ENCODE data around the gene TDRD10.

TDRD10 gene

GRCh38 chr1:154463512-154463990 lies 38.5 kb upstream of the TDRD10 start:
- H3K4me3 ChIP-seq (ENCODE audit: low read length in 2 of 2) = no peak overlapping the region

GRCh38 chr1:154465621-154466195 lies 36.3 kb upstream of the TDRD10 start:
- Histone ChIP-seq H3K4me1 (ENCODE audit: control insufficient read depth in 2 of 2, insufficient read depth in 1 of 2, low read depth in 1 of 2, low read length in 2 of 2) (peaks cover 0 to 8% of the 10 kb centered on the region in 2 donors), H2BK120ac (ENCODE audit: low read depth, low read length) (no peak overlapping the region), H3K9me3 (replicated peaks in 1 of 2; ENCODE audit: control insufficient read depth in 2 of 2, insufficient read depth in 1 of 2, low read depth in 1 of 2, low read length in 2 of 2) (no peaks in the 10 kb centered on the region), H2BK5ac (ENCODE audit: low read length) (no peak overlapping the region), H3K36me3 (replicated peaks in 1 of 2; ENCODE audit: control insufficient read depth in 2 of 2, insufficient read depth in 2 of 2, low read length in 2 of 2) (no peaks in the 10 kb centered on the region), H2AFZ (ENCODE audit: low read length) (peak overlapping the region; percentile 17), H2BK15ac (ENCODE audit: low read length) (no peak overlapping the region), H3K23ac (ENCODE audit: low read depth, low read length, poor library complexity) (no peak overlapping the region), H3K9ac (ENCODE audit: low read depth, low read length, poor library complexity) (no peak overlapping the region), H3K4ac (ENCODE audit: low read length) (no peak overlapping the region), H3K4me3 (ENCODE audit: low read length in 2 of 2) (no peak overlapping the region), H3K79me1 (ENCODE audit: low read depth, low read length) (no peaks in the 10 kb centered on the region), H4K91ac (ENCODE audit: low read depth, low read length, poor library complexity) (no peak overlapping the region), H2BK12ac (ENCODE audit: low read length) (no peak overlapping the region), H3K14ac (ENCODE audit: low read length) (no peak overlapping the region), H3K27ac (replicated peaks; ENCODE audit: low read length) (no peak overlapping the region), H3K18ac (ENCODE audit: low read length) (no peak overlapping the region), H3K4me2 (ENCODE audit: insufficient read depth, low read length, poor library complexity, severe bottlenecking) (no peak overlapping the region), H4K8ac (ENCODE audit: low read depth, low read length) (no peak overlapping the region), H3K27me3 (ENCODE audit: control insufficient read depth in 3 of 3, insufficient read depth in 3 of 3, low read depth in 1 of 3, low read length in 3 of 3) (no peaks in the 10 kb centered on the region), H2AK5ac (ENCODE audit: low read depth, low read length) (peak overlapping the region; percentile 4)
- no CpG with 5 or more reads among the region's 8 CpGs for WGBS, 2 donors (ENCODE audit: extremely low coverage in 2 of 2, insufficient read length in 2 of 2, insufficient replicate concordance in 1 of 2)
- no peak for DNase-seq (ENCODE audit: low spot score)

More at GRCh38 chr1:154463512-154463990, 38.5 kb upstream of the TDRD10 start:
- Histone ChIP-seq H3K14ac (ENCODE audit: low read length) (no peak overlapping the region), H4K91ac (ENCODE audit: low read depth, low read length, poor library complexity) (no peak overlapping the region), H3K79me1 (ENCODE audit: low read depth, low read length) (no peaks in the 10 kb centered on the region), H2BK5ac (ENCODE audit: low read length) (no peak overlapping the region), H3K9ac (ENCODE audit: low read depth, low read length, poor library complexity) (no peak overlapping the region), H3K23ac (ENCODE audit: low read depth, low read length, poor library complexity) (no peak overlapping the region), H3K9me3 (replicated peaks in 1 of 2; ENCODE audit: control insufficient read depth in 2 of 2, insufficient read depth in 1 of 2, low read depth in 1 of 2, low read length in 2 of 2) (no peaks in the 10 kb centered on the region), H4K8ac (ENCODE audit: low read depth, low read length) (no peak overlapping the region), H2AFZ (ENCODE audit: low read length) (peak overlapping the region; percentile 26), H3K4ac (ENCODE audit: low read length) (no peak overlapping the region), H2BK120ac (ENCODE audit: low read depth, low read length) (no peak overlapping the region), H3K4me1 (ENCODE audit: control insufficient read depth in 2 of 2, insufficient read depth in 1 of 2, low read depth in 1 of 2, low read length in 2 of 2) (peaks cover 0 to 6% of the 10 kb centered on the region in 2 donors), H3K4me2 (ENCODE audit: insufficient read depth, low read length, poor library complexity, severe bottlenecking) (no peak overlapping the region), H2BK15ac (ENCODE audit: low read length) (no peak overlapping the region), H2AK5ac (ENCODE audit: low read depth, low read length) (peak overlapping the region; percentile 40), H2BK12ac (ENCODE audit: low read length) (no peak overlapping the region), H3K18ac (ENCODE audit: low read length) (peak overlapping the region; percentile 35), H3K27me3 (ENCODE audit: control insufficient read depth in 3 of 3, insufficient read depth in 3 of 3, low read depth in 1 of 3, low read length in 3 of 3) (no peaks in the 10 kb centered on the region), H3K27ac (replicated peaks; ENCODE audit: low read length) (no peak overlapping the region), H3K36me3 (replicated peaks in 1 of 2; ENCODE audit: control insufficient read depth in 2 of 2, insufficient read depth in 2 of 2, low read length in 2 of 2) (no peaks in the 10 kb centered on the region)
- WGBS, 2 donors (ENCODE audit: extremely low coverage in 2 of 2, insufficient read length in 2 of 2, insufficient replicate concordance in 1 of 2) = no CpG with 5 or more reads among the region's 4 CpGs
- no peak for DNase-seq (ENCODE audit: low spot score)

GRCh38 chr1:154466206-154466605 lies 35.8 kb upstream of the TDRD10 start:
- Histone ChIP-seq H3K27ac (replicated peaks; ENCODE audit: low read length) (no peak overlapping the region), H3K4me2 (ENCODE audit: insufficient read depth, low read length, poor library complexity, severe bottlenecking) (no peak overlapping the region), H3K9ac (ENCODE audit: low read depth, low read length, poor library complexity) (no peak overlapping the region), H3K27me3 (ENCODE audit: control insufficient read depth in 3 of 3, insufficient read depth in 3 of 3, low read depth in 1 of 3, low read length in 3 of 3) (no peaks in the 10 kb centered on the region), H3K18ac (ENCODE audit: low read length) (no peak overlapping the region), H3K14ac (ENCODE audit: low read length) (no peak overlapping the region), H3K79me1 (ENCODE audit: low read depth, low read length) (no peaks in the 10 kb centered on the region), H2BK15ac (ENCODE audit: low read length) (no peak overlapping the region), H3K23ac (ENCODE audit: low read depth, low read length, poor library complexity) (no peak overlapping the region), H3K4ac (ENCODE audit: low read length) (no peak overlapping the region), H3K36me3 (replicated peaks in 1 of 2; ENCODE audit: control insufficient read depth in 2 of 2, insufficient read depth in 2 of 2, low read length in 2 of 2) (no peaks in the 10 kb centered on the region), H4K8ac (ENCODE audit: low read depth, low read length) (no peak overlapping the region), H3K9me3 (replicated peaks in 1 of 2; ENCODE audit: control insufficient read depth in 2 of 2, insufficient read depth in 1 of 2, low read depth in 1 of 2, low read length in 2 of 2) (no peaks in the 10 kb centered on the region), H2BK120ac (ENCODE audit: low read depth, low read length) (no peak overlapping the region), H2AFZ (ENCODE audit: low read length) (peak overlapping the region; percentile 17), H3K4me3 (ENCODE audit: low read length in 2 of 2) (no peak overlapping the region), H2AK5ac (ENCODE audit: low read depth, low read length) (no peak overlapping the region), H2BK12ac (ENCODE audit: low read length) (no peak overlapping the region), H4K91ac (ENCODE audit: low read depth, low read length, poor library complexity) (no peak overlapping the region), H3K4me1 (ENCODE audit: control insufficient read depth in 2 of 2, insufficient read depth in 1 of 2, low read depth in 1 of 2, low read length in 2 of 2) (peaks cover 0 to 8% of the 10 kb centered on the region in 2 donors), H2BK5ac (ENCODE audit: low read length) (no peak overlapping the region)
- no CpG with 5 or more reads among the region's 3 CpGs for WGBS, 2 donors (ENCODE audit: extremely low coverage in 2 of 2, insufficient read length in 2 of 2, insufficient replicate concordance in 1 of 2)
- no peak for DNase-seq (ENCODE audit: low spot score)

GRCh38 chr1:154466921-154467417 lies 35.0 kb upstream of the TDRD10 start:
- Histone ChIP-seq H3K4ac (ENCODE audit: low read length) (no peak overlapping the region), H3K18ac (ENCODE audit: low read length) (no peak overlapping the region), H3K36me3 (replicated peaks in 1 of 2; ENCODE audit: control insufficient read depth in 2 of 2, insufficient read depth in 2 of 2, low read length in 2 of 2) (no peaks in the 10 kb centered on the region), H4K91ac (ENCODE audit: low read depth, low read length, poor library complexity) (no peak overlapping the region), H2BK120ac (ENCODE audit: low read depth, low read length) (no peak overlapping the region), H4K8ac (ENCODE audit: low read depth, low read length) (no peak overlapping the region), H2AFZ (ENCODE audit: low read length) (no peak overlapping the region), H3K9ac (ENCODE audit: low read depth, low read length, poor library complexity) (no peak overlapping the region), H3K27ac (replicated peaks; ENCODE audit: low read length) (no peak overlapping the region), H2BK12ac (ENCODE audit: low read length) (no peak overlapping the region), H2BK15ac (ENCODE audit: low read length) (no peak overlapping the region), H2BK5ac (ENCODE audit: low read length) (no peak overlapping the region), H3K27me3 (ENCODE audit: control insufficient read depth in 3 of 3, insufficient read depth in 3 of 3, low read depth in 1 of 3, low read length in 3 of 3) (no peaks in the 10 kb centered on the region), H3K23ac (ENCODE audit: low read depth, low read length, poor library complexity) (no peak overlapping the region), H3K4me2 (ENCODE audit: insufficient read depth, low read length, poor library complexity, severe bottlenecking) (no peak overlapping the region), H3K4me3 (ENCODE audit: low read length in 2 of 2) (no peak overlapping the region), H2AK5ac (ENCODE audit: low read depth, low read length) (no peak overlapping the region), H3K9me3 (replicated peaks in 1 of 2; ENCODE audit: control insufficient read depth in 2 of 2, insufficient read depth in 1 of 2, low read depth in 1 of 2, low read length in 2 of 2) (no peaks in the 10 kb centered on the region), H3K4me1 (ENCODE audit: control insufficient read depth in 2 of 2, insufficient read depth in 1 of 2, low read depth in 1 of 2, low read length in 2 of 2) (peaks cover 0 to 8% of the 10 kb centered on the region in 2 donors), H3K14ac (ENCODE audit: low read length) (no peak overlapping the region), H3K79me1 (ENCODE audit: low read depth, low read length) (no peaks in the 10 kb centered on the region)
- WGBS, 2 donors (ENCODE audit: extremely low coverage in 2 of 2, insufficient read length in 2 of 2, insufficient replicate concordance in 1 of 2) = no CpG with 5 or more reads among the region's 8 CpGs
- no peak for DNase-seq (ENCODE audit: low spot score)
